ENCODE results near the gene CC2D2B. TPM values are rescaled to one million over a fixed set of nuclear protein-coding genes. Genes with fewer than 3 reads are reported as not detected.

The CC2D2B gene
- total RNA-seq, 1 experiment from 2014 or later = not detected

DNA sequence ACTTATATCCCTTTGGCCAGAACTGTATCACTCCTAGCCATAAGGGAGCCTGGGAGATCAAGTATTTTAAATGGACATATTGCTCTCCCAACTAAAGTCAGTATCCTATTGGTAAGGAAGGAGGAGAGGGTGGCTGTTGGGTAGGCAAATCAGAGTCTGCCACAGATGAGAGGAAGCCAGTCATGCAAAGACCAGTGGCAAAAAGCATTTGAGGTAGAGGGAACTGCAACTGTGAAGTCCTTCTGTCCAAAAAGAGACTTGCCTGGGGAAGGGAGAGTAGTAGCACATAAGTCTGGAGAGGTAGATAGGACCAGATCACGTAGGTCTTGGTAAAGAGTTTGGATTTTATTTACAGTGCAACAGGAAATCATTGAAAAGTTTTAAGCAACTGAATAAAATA is 126.8 kb downstream of the CC2D2B start:
- no peaks in the 10 kb centered on the region for H3K36me3 ChIP-seq (ENCODE audit: insufficient read depth, low read length, poor library complexity, severe bottlenecking)
- H3K27ac ChIP-seq (ENCODE audit: low read depth, low read length, poor library complexity, severe bottlenecking) = no peak overlapping the region
- POLR2A ChIA-PET (ENCODE audit: low non-redundant PET) = no interaction called here
- CTCF ChIA-PET = no interaction called here
- H3K4me1 ChIP-seq (ENCODE audit: insufficient read depth, low read length, poor library complexity, severe bottlenecking) = no peaks in the 10 kb centered on the region
- no TSS peak for BruUV-seq (replicated peaks)
- H3K27me3 ChIP-seq (replicated peaks; ENCODE audit: insufficient read depth, low read depth, low read length, poor library complexity) = peaks cover 9% of the 10 kb centered on the region
- intact Hi-C loops (cut with micrococcal nuclease; ENCODE audit: unreplicated experiment) = no loop called here
- TF ChIP-seq EZH2 (IDR thresholded peaks at IDR 0.05; ENCODE audit: borderline replicate concordance, low read depth, low read length, poor library complexity, severe bottlenecking) (no peak), CTCF (conservative IDR thresholded peaks at IDR 0.05; ENCODE audit: low read depth, low read length) (no peak)
- no peak for DNase-seq (ENCODE audit: low spot score)
- no peak overlapping the region for H3K4me3 ChIP-seq (ENCODE audit: low read depth, low read length, poor library complexity, severe bottlenecking)
- no peaks in the 10 kb centered on the region for H3K9me3 ChIP-seq (ENCODE audit: low read depth, low read length, poor library complexity, severe bottlenecking)

GRCh38 chr10:96038476-96039387 is 131.0 kb downstream of the CC2D2B start:
- TF ChIP-seq EZH2 (IDR thresholded peaks at IDR 0.05; ENCODE audit: borderline replicate concordance, low read depth, low read length, poor library complexity, severe bottlenecking) = no peak
- no peak for TF ChIP-seq CTCF (conservative IDR thresholded peaks at IDR 0.05; ENCODE audit: low read depth, low read length)
- Histone ChIP-seq H3K4me1 (ENCODE audit: insufficient read depth, low read length, poor library complexity, severe bottlenecking) (peaks cover 6% of the 10 kb centered on the region), H3K27ac (ENCODE audit: low read depth, low read length, poor library complexity, severe bottlenecking) (no peak overlapping the region), H3K9me3 (ENCODE audit: low read depth, low read length, poor library complexity, severe bottlenecking) (no peaks in the 10 kb centered on the region), H3K36me3 (ENCODE audit: insufficient read depth, low read length, poor library complexity, severe bottlenecking) (no peaks in the 10 kb centered on the region), H3K4me3 (ENCODE audit: low read depth, low read length, poor library complexity, severe bottlenecking) (no peak overlapping the region), H3K27me3 (replicated peaks; ENCODE audit: insufficient read depth, low read depth, low read length, poor library complexity) (peaks cover 4% of the 10 kb centered on the region)
- DNase-seq (ENCODE audit: low spot score) = no peak
- intact Hi-C loops (cut with micrococcal nuclease; ENCODE audit: unreplicated experiment) = no loop called here
- ChIA-PET CTCF (no interaction called here), POLR2A (ENCODE audit: low non-redundant PET) (no interaction called here)
- BruUV-seq (replicated peaks) = no TSS peak

GRCh38 chr10:96041146-96041545 is 133.4 kb downstream of the CC2D2B start:
- CTCF ChIA-PET = no interaction called here

More at GRCh38 chr10:96041146-96041545, 133.4 kb downstream of the CC2D2B start:
- H3K27ac ChIP-seq (ENCODE audit: low read depth, low read length, poor library complexity, severe bottlenecking) = no peak overlapping the region
- H3K27me3 ChIP-seq (replicated peaks; ENCODE audit: insufficient read depth, low read depth, low read length, poor library complexity) = peaks cover 4% of the 10 kb centered on the region
- H3K36me3 ChIP-seq (ENCODE audit: insufficient read depth, low read length, poor library complexity, severe bottlenecking) = no peaks in the 10 kb centered on the region
- intact Hi-C loops (cut with micrococcal nuclease; ENCODE audit: unreplicated experiment) = no loop called here
- no peak for DNase-seq (ENCODE audit: low spot score)
- H3K4me1 ChIP-seq (ENCODE audit: insufficient read depth, low read length, poor library complexity, severe bottlenecking) = peaks cover 17% of the 10 kb centered on the region
- TF ChIP-seq EZH2 (IDR thresholded peaks at IDR 0.05; ENCODE audit: borderline replicate concordance, low read depth, low read length, poor library complexity, severe bottlenecking) = no peak
- no peak for TF ChIP-seq CTCF (conservative IDR thresholded peaks at IDR 0.05; ENCODE audit: low read depth, low read length)
- POLR2A ChIA-PET (ENCODE audit: low non-redundant PET) = no interaction called here
- H3K9me3 ChIP-seq (ENCODE audit: low read depth, low read length, poor library complexity, severe bottlenecking) = no peaks in the 10 kb centered on the region
- no peak overlapping the region for H3K4me3 ChIP-seq (ENCODE audit: low read depth, low read length, poor library complexity, severe bottlenecking)
- no TSS peak for BruUV-seq (replicated peaks)
